Transverse colon (tissue), 4 donors: Measurements from ENCODE around the gene LYPD3.

Source experiments
- EP300 ChIP-seq: sonication (generic); formaldehyde crosslinking; IDR thresholded peaks from one replicate; pipeline ENCODE4 v1.6.1; 2017; ENCODE audit warnings: antibody characterized with exemption, low read depth
- POLR2A ChIP-seq: fragments of 450-650 bp; IDR thresholded peaks from one replicate; pipeline ENCODE4 v1.6.1; 2016; ENCODE audit warnings: antibody characterized with exemption, mild to moderate bottlenecking, moderate library complexity
- POLR2AphosphoS5 ChIP-seq, 3 donors: sonication (generic); formaldehyde crosslinking; IDR thresholded peaks; one replicate each; pipeline ENCODE4 v1.6.1; 2016; ENCODE audit warnings: antibody characterized with exemption in 3 of 3
- TF ChIP-seq, protein P1 (sequence below), 5 experiments: fragments of 200-600 bp in 3 of 5; fragments of 450-650 bp in 2 of 5; sonication (generic) in 3 of 5; IDR thresholded peaks; 1 replicate in 2 of 5; 2 replicates in 3 of 5; pipeline ENCODE4 v1.5.1; 2016 to 2017; ENCODE audit warnings: antibody characterized with exemption in 5 of 5, inconsistent platforms in 3 of 5, mild to moderate bottlenecking in 2 of 5, moderate library complexity in 1 of 5

DNA sequence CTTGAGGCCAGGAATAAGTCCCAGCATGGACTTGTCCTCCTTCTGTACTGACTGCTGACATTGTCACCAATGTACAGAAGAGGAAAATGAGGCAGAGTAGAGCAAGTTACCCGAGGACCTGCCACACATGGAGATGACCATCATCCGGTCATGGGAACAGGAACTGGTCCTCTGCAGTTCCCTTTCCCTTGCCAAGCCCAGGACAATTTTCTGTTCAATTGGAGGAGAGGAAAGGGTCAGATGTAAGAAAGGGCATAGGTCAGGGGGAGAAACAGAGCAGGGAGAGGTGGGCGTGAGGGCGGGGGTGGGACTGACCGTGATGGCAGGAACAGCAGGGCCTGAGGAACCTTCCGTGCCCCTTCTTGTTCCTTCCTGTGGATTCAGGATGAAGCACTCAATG, 20.5 kb upstream of the LYPD3 start:
- TF ChIP-seq POLR2A: no peak
- TF ChIP-seq POLR2AphosphoS5 (IDR thresholded peaks at IDR 0.05): no peak
- TF ChIP-seq, protein P1, sequence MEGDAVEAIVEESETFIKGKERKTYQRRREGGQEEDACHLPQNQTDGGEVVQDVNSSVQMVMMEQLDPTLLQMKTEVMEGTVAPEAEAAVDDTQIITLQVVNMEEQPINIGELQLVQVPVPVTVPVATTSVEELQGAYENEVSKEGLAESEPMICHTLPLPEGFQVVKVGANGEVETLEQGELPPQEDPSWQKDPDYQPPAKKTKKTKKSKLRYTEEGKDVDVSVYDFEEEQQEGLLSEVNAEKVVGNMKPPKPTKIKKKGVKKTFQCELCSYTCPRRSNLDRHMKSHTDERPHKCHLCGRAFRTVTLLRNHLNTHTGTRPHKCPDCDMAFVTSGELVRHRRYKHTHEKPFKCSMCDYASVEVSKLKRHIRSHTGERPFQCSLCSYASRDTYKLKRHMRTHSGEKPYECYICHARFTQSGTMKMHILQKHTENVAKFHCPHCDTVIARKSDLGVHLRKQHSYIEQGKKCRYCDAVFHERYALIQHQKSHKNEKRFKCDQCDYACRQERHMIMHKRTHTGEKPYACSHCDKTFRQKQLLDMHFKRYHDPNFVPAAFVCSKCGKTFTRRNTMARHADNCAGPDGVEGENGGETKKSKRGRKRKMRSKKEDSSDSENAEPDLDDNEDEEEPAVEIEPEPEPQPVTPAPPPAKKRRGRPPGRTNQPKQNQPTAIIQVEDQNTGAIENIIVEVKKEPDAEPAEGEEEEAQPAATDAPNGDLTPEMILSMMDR (IDR thresholded peaks at IDR 0.05): no peak
- no peak for TF ChIP-seq EP300
